Measurements from ENCODE around the gene TMEM175.
"Not testable (repeated sequence)": the region's sequence is repeated elsewhere in the genome, so short reads cannot be mapped to it uniquely, and the experiment has no call there.

The TMEM175 gene

DNA sequence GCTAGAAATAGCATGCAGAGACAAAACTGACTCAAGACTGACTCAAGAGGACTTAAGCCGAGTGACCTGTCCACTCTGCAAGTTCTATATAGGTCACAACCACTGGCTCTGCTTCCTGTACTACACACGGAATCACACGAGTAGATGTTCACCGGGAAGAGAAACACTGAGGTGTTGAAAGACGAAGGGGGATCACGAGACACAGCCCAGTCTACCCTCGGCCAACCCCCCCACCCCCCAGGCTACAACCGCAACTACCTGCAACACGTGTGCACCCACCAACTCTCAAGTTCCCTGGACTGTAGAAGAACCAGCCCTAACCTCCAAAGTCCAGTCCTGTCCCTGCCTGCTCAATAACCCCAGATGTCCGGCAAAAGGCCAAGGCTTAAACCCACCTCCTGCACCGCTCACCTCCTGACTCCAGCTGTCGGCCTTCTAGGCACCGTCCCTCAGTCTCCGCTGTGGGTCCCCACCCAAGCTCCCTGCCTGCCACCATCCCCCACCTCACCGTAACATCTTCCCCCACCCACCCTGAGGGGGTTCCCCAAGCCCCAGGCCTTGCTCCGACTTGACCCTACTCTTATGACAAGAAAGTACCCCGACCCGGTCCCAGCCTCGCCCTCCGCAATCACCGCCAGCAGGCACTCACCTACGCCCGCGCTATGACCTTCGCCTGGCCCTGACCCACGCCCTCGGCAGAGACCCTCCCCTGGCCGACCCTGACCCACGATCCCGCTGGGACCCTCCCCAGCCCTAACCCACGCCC, 883 bp upstream of the TMEM175 start:
- in situ Hi-C loops (cut with HindIII; ENCODE audit: low pct_ligation_motif_present, low pct_unique_long_range_greater_than_20kb, low sequenced_read_pairs), result no loop called here
- DNase-seq, result peak; percentile 35

GRCh38 chr4:932713-933070, 432 bp downstream of the TMEM175 start:
- in situ Hi-C loops (cut with HindIII; ENCODE audit: low pct_ligation_motif_present, low pct_unique_long_range_greater_than_20kb, low sequenced_read_pairs), result no loop called here
- peak; percentile 19 for DNase-seq

- in situ Hi-C loops (cut with HindIII; ENCODE audit: low pct_ligation_motif_present, low pct_unique_long_range_greater_than_20kb, low sequenced_read_pairs); DNase-seq: not testable (repeated sequence)
Measured at GRCh38 chr4:939508-939907, 7.2 kb downstream of the TMEM175 start.

DNA sequence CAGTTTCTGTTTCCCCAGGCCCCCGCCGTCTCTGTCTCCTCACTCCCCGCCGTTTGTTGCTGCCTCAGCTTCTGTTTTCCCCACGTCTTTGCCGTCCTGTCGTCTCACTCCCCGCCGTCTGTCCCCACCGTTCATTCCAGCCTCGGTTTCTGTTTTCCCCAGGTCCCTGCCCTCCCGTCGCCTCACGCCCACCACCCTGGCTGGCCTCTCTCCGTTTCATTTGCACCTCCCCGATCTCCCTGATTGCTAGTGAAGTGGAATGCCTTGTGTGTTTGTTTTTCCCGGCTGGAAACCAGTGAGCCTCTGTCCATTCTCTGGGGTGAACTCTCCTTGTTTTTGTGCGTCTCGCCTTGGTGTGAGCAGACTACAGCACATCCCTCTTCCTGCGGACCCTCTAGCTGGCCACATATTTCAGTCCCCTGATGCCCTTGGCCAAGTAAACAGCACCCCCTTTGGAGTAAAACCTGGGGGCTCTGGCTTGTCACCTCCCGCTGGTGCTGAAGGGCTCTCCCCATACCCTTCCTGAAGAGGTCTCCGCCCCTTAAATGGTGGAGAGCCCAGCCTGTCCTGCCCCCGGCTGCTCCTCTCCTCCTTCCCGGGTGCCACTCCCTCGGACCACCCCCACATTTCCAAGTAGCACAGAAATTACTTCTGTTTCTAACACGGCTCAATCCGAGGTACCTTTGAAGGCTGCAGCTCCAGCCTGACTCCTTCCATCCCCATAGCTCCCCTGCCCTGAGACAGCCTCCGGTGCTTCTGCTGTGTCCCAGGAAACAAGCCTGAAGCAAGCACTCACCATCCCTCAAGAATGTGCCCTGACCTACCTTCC, 13.2 kb downstream of the TMEM175 start:
- in situ Hi-C loops (cut with HindIII; ENCODE audit: low pct_ligation_motif_present, low pct_unique_long_range_greater_than_20kb, low sequenced_read_pairs), result no loop called here
- DNase-seq, result no peak

GRCh38 chr4:946103-946450, 13.8 kb downstream of the TMEM175 start:
- no peak for DNase-seq
- in situ Hi-C loops (cut with HindIII; ENCODE audit: low pct_ligation_motif_present, low pct_unique_long_range_greater_than_20kb, low sequenced_read_pairs), result no loop called here

GRCh38 chr4:946517-947471, 14.5 kb downstream of the TMEM175 start:
- DNase-seq, result no peak

GRCh38 chr4:947491-947971, 15.3 kb downstream of the TMEM175 start:
- in situ Hi-C loops (cut with HindIII; ENCODE audit: low pct_ligation_motif_present, low pct_unique_long_range_greater_than_20kb, low sequenced_read_pairs), result no loop called here
- no peak for DNase-seq

More at GRCh38 chr4:946517-947471, 14.5 kb downstream of the TMEM175 start:
- in situ Hi-C loops (cut with HindIII; ENCODE audit: low pct_ligation_motif_present, low pct_unique_long_range_greater_than_20kb, low sequenced_read_pairs), result no loop called here

DNA sequence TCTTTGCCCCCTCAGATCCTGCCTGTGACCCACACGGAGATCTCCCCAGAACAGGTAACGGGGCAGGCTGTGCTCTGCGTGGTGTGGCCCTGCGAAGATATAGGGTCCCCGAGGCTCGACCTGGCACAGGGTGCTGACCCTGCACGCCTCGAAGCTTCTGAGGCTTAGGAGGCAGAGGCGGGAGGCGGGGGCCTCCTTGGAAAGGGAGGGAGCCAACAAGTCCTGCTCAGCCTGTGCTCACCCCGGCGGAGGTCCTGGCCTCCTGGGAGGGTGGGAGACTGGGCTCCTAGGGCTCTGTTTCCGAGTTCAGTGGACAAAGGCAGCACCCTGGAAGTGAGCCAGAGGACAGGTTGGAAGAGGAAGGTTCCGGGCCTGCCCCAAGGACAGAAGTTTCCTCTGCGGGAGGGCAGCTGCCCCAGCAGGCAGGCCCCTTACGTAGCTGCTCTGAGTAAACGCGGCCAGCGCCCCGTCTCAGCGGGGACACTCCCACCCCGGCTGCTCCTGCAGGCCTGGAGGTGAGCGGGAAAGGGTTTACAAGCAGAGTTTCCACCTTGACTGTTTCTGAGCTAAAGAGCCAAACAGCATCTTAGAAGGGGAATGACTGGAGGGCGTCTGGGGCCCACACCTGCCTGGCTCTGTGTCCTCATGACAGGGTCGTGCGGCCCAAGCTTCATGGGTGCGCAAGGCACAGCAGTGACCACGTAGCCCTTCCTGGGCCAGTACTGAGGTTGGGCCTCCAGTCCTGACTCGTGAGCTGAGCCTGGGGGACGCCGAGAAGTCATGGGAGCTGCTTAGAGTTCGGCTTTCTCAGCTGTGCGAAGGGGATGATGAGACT, 16.1 kb downstream of the TMEM175 start:
- in situ Hi-C loops (cut with HindIII; ENCODE audit: low pct_ligation_motif_present, low pct_unique_long_range_greater_than_20kb, low sequenced_read_pairs), result no loop called here
- DNase-seq, result no peak

- no peak for DNase-seq
- in situ Hi-C loops (cut with HindIII; ENCODE audit: low pct_ligation_motif_present, low pct_unique_long_range_greater_than_20kb, low sequenced_read_pairs), result no loop called here
Measured at GRCh38 chr4:948936-949300, 16.7 kb downstream of the TMEM175 start.

- in situ Hi-C loops (cut with HindIII; ENCODE audit: low pct_ligation_motif_present, low pct_unique_long_range_greater_than_20kb, low sequenced_read_pairs), result no loop called here
- DNase-seq, result no peak
Measured at GRCh38 chr4:949656-950055, 17.4 kb downstream of the TMEM175 start.

DNA sequence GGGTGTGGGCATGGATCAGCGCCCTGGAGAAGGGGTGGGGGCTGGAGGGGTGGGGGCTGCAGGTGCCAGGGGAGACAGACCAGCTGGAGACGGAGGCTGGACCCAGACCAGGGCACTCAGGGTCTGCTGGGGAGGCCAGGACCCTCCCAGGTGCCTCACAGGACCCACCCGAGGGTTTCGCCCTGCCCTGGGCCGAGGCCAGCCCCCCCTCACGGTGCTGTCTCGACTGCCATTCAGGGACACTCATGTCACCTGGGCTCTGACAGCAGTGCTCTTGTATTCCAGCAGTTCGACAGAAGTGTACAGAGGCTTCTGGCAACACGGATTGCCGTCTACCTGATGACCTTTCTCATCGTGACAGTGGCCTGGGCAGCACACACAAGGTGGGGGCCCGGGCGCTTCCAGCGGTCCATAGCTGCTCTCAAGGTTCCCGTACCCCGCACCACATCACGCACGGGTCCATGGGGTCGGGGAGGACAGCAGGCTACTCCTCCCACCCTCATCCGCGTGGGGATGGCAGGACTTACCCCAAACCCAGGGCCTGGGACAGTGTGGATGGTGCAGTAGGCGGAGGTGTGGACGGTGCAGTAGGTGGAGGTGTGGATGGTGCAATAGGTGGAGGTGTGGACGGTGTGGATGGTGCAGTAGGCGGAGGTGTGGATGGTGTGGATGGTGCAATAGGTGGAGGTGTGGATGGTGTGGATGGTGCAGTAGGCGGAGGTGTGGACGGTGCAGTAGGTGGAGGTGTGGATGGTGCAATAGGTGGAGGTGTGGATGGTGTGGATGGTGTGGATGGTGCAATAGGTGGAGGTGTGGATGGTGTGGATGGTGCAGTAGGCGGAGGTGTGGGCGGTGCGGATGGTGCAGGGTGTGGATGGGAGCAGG, 18.1 kb downstream of the TMEM175 start:
- no peak for DNase-seq
- in situ Hi-C loops (cut with HindIII; ENCODE audit: low pct_ligation_motif_present, low pct_unique_long_range_greater_than_20kb, low sequenced_read_pairs), result no loop called here

DNA sequence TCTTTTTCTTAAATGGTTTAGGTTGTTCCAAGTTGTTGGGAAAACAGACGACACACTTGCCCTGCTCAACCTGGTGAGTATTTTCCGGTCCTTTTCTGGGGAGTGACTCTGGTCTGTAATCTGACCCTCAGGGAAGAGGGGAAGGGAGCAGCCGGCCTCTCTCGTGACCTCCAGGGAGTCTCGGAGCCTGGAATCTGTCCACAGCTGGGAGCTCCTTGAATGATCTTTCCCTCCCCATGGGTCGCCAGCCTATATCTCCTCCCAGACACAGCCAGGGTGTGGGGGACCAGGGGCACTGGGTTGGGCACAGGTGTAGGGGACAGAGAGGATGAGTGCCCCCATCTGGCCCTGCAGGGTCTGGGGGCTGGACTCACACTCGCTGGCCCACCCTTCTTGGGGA, 18.9 kb downstream of the TMEM175 start:
- in situ Hi-C loops (cut with HindIII; ENCODE audit: low pct_ligation_motif_present, low pct_unique_long_range_greater_than_20kb, low sequenced_read_pairs), result no loop called here
- DNase-seq, result no peak

DNA sequence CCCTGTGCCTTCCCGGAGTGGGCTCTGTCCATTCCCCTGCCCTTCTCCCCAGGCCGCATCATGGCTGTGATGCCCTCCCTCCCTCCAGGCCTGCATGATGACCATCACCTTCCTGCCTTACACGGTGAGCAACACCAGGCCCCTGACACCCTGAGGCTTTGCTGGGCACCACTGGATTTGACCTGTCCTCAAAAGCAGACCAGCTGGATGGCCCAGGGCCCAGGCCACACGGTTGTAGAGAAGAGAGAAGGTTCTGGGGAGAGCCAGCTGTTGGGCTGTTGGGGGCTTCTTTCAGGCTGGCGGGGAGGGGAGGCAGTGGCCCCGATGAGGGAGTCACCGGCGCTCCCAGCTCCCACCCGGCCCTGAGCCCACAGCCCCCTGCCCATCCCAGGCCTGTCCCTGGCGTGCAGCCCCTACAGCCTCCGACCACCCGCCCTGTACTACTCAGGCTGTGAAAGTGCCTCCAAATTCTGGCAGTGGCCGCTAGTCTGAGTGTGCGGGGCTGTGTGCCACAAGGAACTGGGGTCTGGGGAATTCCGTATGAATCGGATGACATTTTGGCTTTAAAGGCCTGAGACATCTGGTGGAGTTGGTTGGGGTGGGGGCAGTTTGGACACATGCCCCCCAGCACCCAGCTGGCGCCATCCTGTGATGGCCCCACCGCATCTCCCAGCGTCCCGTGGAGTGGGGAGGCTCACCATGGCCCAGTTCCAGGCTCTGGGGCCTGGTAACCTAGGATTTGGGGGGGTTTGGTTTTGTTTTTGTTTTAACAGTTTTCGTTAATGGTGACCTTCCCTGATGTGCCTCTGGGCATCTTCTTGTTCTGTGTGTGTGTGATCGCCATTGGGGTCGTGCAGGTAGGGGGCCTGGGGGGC, 19.6 kb downstream of the TMEM175 start:
- no peak for DNase-seq
- in situ Hi-C loops (cut with HindIII; ENCODE audit: low pct_ligation_motif_present, low pct_unique_long_range_greater_than_20kb, low sequenced_read_pairs), result no loop called here

DNA sequence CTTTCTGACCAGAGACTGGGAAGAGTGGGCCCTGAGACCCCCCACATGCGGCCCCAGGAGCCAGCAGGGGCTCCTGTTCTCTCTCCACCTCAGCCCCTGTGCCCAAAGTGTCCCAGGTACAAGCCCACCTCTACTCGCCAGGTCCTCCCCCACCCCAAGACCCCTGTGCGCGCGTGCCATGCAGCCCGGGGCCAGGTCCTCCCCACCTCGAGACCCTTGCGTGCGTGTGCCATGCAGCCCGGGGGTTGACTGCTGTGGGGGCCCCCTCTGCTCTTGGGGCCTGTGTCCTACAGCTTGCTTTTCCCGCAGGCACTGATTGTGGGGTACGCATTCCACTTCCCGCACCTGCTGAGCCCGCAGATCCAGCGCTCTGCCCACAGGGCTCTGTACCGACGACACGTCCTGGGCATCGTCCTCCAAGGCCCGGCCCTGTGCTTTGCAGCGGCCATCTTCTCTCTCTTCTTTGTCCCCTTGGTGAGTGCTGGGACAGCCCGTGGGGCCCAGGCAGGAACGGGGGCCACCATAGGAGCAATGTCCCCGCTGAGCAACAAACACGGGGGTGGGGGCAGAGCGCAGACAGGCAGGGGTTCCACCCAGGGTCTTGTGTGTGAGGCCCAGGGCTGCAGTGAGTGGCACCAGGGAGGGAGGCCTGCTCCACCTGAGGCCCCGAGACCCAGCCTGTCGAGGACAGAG, 20.8 kb downstream of the TMEM175 start:
- no peak for DNase-seq

DNA sequence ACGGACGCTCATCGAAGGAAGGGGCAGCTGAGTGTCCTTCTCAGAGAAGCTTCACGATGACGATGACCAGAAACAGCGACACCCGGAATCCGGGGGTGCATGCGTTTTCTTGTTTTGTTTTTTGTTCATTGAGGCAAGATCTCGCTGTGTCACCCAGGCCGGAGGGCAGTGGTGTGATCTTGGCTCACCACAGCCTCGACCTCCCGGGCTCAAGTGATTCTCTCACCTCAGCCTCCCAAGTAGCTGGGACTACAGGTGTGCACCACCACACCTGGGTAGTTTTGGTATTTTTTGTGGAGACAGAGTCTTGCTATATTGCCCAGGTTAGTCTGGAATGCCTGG, 21.3 kb downstream of the TMEM175 start:
- DNase-seq, result no peak
- in situ Hi-C loops (cut with HindIII; ENCODE audit: low pct_ligation_motif_present, low pct_unique_long_range_greater_than_20kb, low sequenced_read_pairs), result no loop called here

More for the DNA sequence above, 20.8 kb downstream of the TMEM175 start:
- in situ Hi-C loops (cut with HindIII; ENCODE audit: low pct_ligation_motif_present, low pct_unique_long_range_greater_than_20kb, low sequenced_read_pairs), result no loop called here

Measured in ACHN (cell line).